ENCODE results near the gene RNF208. TPM values are rescaled to one million over a fixed set of nuclear protein-coding genes. Genes with fewer than 3 reads are reported as not detected.

Gene RNF208
- total RNA-seq, 2 donors from 2014 or later, result 0.78 to 14.5 TPM

GRCh38 chr9:137215196-137215986, 6.6 kb downstream of the RNF208 start:
- 96 to 100% methylated on average over 4 to 17 of the region's 22 CpGs for WGBS, 2 donors
- Histone ChIP-seq H3K4me3 (no peak overlapping the region), H3K36me3 (replicated peaks in 1 of 2; ENCODE audit: insufficient read depth in 1 of 2, low read depth in 2 of 2) (no peaks in the 10 kb centered on the region), H3K9me3 (no peaks in the 10 kb centered on the region), H3K27me3 (no peaks in the 10 kb centered on the region), H3K4me1 (peaks cover 38% of the 10 kb centered on the region), H3K27ac (no peak overlapping the region)
- no peak for TF ChIP-seq CTCF (IDR thresholded peaks at IDR 0.05)
- no peak for TF ChIP-seq POLR2A (IDR thresholded peaks at IDR 0.05)
- ATAC-seq (no peak), DNase-seq (no peak)
- intact Hi-C loops (cut with DNase I), result no loop called here

GRCh38 chr9:137214620-137215019, 7.4 kb downstream of the RNF208 start:
- WGBS, 2 donors, result 89 to 95% methylated on average over 18 of the region's 19 CpGs
- H3K4me1 ChIP-seq, result peaks cover 30% of the 10 kb centered on the region
- H3K4me3 ChIP-seq, result no peak overlapping the region
- DNase-seq (no peak), ATAC-seq (no peak)
- intact Hi-C loops (cut with DNase I), result no loop called here
- no peaks in the 10 kb centered on the region for H3K9me3 ChIP-seq
- no peak overlapping the region for H3K27ac ChIP-seq
- no peaks in the 10 kb centered on the region for H3K36me3 ChIP-seq (replicated peaks in 1 of 2; ENCODE audit: insufficient read depth in 1 of 2, low read depth in 2 of 2)
- H3K27me3 ChIP-seq, result no peaks in the 10 kb centered on the region
- TF ChIP-seq CTCF (IDR thresholded peaks at IDR 0.05) (no peak), POLR2A (IDR thresholded peaks at IDR 0.05) (no peak)

GRCh38 chr9:137213160-137214060, 8.6 kb downstream of the RNF208 start:
- Histone ChIP-seq H3K4me1 (peaks cover 18% of the 10 kb centered on the region), H3K4me3 (no peak overlapping the region), H3K36me3 (replicated peaks in 1 of 2; ENCODE audit: insufficient read depth in 1 of 2, low read depth in 2 of 2) (no peaks in the 10 kb centered on the region), H3K27me3 (no peaks in the 10 kb centered on the region), H3K9me3 (no peaks in the 10 kb centered on the region), H3K27ac (no peak overlapping the region)
- peak in 1 of 7 experiments; percentile 17 for TF ChIP-seq CTCF (IDR thresholded peaks at IDR 0.05)
- TF ChIP-seq POLR2A (IDR thresholded peaks at IDR 0.05), result no peak
- no peak for DNase-seq
- WGBS, 2 donors, result 89 to 94% methylated on average over 34 to 43 of the region's 49 CpGs
- intact Hi-C loops (cut with DNase I), result no loop called here
- ATAC-seq, result no peak

- no peak overlapping the region for H3K4me3 ChIP-seq
- intact Hi-C loops (cut with DNase I), result no loop called here
- no peaks in the 10 kb centered on the region for H3K36me3 ChIP-seq (replicated peaks in 1 of 2; ENCODE audit: insufficient read depth in 1 of 2, low read depth in 2 of 2)
- H3K27me3 ChIP-seq, result no peaks in the 10 kb centered on the region
- 78 to 82% methylated on average over 21 of the region's 21 CpGs for WGBS, 2 donors
- no peak overlapping the region for H3K27ac ChIP-seq
- peaks cover 9% of the 10 kb centered on the region for H3K4me1 ChIP-seq
- DNase-seq (no peak), ATAC-seq (no peak)
- TF ChIP-seq POLR2A (IDR thresholded peaks at IDR 0.05) (no peak), CTCF (IDR thresholded peaks at IDR 0.05) (no peak)
- no peaks in the 10 kb centered on the region for H3K9me3 ChIP-seq
Observed at GRCh38 chr9:137212520-137212919, 9.5 kb downstream of the RNF208 start.

Measured in body of pancreas (tissue), 4 donors.